GM18867 (cell line): ENCODE measurements around the gene LDHAL6B.

ENCODE experiments used
- ATAC-seq: cut with Tn5 transposase; IDR thresholded peaks from one replicate; pipeline ENCODE4 v1.9.1; 2021; ENCODE audit warnings: mild to moderate bottlenecking, moderate library complexity; ENCODE audit not compliant: unreplicated experiment

LDHAL6B gene

DNA sequence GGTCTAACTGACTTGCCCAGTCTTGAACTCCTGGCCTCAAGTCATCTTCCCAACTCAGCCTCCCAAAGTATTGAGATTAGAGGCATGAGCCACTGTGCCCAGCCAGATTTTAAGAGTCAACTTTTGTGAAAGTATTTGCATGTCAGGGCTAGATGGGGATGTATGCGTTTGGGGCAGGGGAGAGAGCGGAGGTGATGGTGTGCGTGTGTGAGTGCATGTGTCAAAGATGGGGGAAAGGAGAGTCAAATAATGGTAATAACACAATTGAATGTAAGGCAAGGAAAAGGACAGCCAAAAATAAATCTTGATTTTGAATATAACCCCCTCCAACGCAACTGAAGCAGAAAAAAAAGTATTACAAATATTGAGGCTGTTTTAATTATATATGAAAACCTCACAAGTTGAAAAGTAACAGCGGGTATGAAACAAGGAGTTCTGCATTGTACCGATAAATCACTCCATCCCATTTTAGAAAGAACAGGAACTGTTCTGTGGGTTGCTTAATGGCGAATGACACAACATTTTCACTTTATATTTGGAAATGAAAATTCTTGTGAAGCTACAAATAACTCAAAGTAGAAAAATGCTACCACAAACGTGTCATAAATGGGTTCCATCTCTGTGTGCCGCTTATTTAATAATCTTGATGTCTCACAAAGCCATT is 29.9 kb upstream of the LDHAL6B start:
- ATAC-seq, result no peak

- no peak for ATAC-seq
Observed at GRCh38 chr15:59177317-59177660, 29.4 kb upstream of the LDHAL6B start.

- ATAC-seq, result no peak
Observed at GRCh38 chr15:59178151-59178695, 28.4 kb upstream of the LDHAL6B start.

DNA sequence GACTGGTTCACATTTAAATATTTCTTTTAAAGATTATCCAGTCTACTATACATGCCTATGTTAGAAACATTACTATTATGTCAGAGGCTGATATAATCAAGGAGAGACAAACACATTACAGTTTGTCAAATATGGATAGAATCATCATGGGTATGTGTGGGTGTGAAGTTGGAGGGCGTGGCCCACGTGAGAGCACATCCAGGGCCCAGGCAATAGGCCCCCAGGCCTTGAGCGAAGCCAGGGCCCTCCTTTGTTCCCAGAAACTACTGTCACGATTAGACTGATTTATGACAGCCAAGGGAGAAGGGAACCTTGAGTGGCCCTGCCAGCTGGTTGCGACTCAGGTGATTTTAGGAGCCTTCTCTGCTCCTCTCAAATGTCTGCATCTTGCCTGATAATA is 26.9 kb upstream of the LDHAL6B start:
- ATAC-seq, result no peak

DNA sequence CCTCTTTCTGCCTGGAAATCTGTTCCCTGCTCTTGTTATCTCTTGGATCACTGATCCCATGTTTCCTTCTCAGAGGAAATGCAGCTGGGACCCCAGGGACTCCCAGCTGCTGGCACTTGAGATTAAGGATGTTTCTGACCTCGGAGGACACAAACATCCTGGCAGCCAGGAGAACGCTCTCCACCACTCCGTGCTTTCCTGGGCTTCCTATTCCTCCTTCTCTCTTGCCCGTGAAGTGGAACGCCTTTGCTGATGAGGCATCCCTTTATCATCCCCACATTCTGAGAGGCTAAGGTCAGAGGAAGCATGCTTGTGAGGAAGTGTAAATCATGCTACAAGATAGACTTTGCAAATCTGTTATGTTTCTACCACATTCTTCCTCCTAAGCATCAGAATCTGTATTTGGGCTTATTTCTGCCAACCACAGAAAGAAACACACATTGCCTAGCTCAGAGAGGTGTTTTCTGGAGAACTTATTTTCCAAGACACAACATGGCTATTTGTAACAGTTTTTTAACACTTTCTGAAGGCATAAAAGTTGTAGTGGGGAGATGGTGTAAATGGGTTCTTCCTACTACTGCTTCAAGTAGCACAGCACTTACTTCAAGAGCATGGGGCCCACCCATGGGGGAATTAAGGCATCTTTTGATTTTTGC is 25.6 kb upstream of the LDHAL6B start:
- ATAC-seq, result no peak

DNA sequence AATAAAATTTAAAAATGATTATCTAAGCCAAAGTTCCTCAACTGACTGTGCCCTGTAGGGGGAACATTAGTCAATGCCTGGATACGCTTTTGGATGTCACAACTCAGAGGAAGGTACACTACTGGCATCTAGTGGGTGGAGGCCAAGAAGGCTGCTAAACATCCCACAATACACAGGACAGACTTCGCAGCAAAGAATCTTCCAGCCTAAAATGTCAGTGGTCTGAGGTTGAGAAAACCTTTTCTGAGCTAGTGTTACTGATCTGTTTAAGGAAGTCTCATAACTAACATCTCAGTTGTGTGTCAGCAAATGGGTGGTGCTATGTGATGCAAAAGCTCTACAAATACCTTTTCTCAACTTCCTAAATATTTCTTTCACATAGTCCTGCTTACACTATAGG is 20.9 kb upstream of the LDHAL6B start:
- no peak for ATAC-seq

- no peak for ATAC-seq
Observed at GRCh38 chr15:59186501-59186900, 20.1 kb upstream of the LDHAL6B start.

DNA sequence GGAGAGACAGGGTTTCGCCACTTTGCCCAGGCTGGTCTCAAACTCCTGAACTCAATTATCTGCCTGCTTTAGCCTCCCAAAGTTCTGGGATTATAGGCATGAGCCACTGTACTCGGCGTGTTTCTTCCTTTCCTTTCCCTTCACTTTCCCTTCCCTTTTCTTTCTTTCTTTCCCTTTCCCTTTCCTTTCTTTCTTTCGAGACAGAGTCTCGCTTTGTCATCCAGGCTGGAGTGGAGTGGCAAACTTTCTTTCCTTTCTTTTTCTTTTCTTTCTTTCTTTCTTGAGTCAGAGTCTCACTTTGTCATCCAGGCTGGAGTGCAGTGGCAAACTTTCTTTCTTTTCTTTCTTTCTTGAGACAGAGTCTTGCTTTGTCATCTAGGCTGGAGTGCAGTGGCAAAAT is 17.4 kb upstream of the LDHAL6B start:
- no peak for ATAC-seq

GRCh38 chr15:59190291-59190690 is 16.4 kb upstream of the LDHAL6B start:
- no peak for ATAC-seq

GRCh38 chr15:59191855-59192237 is 14.8 kb upstream of the LDHAL6B start:
- ATAC-seq, result no peak

GRCh38 chr15:59194639-59195325 is 11.9 kb upstream of the LDHAL6B start:
- no peak for ATAC-seq

- no peak for ATAC-seq
Observed at GRCh38 chr15:59196416-59196815, 10.2 kb upstream of the LDHAL6B start.

DNA sequence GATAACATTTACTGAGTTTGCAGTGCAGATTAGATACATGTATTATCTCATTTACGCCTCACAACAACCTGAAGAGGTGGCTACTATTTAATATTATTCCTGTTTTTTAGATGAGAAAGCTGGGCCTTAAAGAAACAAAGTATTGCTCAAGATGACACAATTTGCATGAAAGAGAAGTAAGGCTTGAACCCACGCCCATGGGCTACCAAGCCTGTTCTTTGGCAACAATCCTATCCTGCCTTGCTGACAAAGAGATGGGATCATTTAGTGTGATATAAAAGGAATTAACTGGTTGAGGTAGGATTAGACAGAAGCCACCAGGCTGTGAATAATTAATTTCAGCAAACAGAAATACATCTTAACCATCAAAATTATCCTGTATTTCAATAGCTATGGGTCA is 9.2 kb upstream of the LDHAL6B start:
- no peak for ATAC-seq

- ATAC-seq, result no peak
Observed at GRCh38 chr15:59199626-59200465, 6.8 kb upstream of the LDHAL6B start.

GRCh38 chr15:59200560-59200959 is 6.1 kb upstream of the LDHAL6B start:
- ATAC-seq, result no peak

DNA sequence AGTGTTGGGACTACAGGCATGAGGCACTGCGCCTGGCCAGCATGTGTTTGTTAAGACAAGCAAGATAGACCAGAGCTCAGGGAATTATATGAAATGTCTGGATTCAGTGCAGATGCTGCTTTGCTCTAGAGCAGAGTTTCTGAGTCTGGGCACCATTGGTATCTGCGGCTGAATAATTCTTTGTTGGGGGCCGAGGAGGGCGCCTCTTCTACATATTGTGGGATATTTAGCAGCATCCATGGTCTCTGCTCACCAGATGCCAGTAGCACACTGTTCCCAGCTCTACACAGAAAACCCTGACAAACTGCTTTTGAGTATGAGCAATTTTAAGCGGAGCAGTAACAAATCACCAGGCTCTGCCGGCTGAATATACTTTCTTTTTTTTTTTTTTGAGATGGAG is 3.6 kb upstream of the LDHAL6B start:
- no peak for ATAC-seq

- no peak for ATAC-seq
Observed at GRCh38 chr15:59203657-59204056, 3.0 kb upstream of the LDHAL6B start.

- ATAC-seq, result no peak
Observed at GRCh38 chr15:59205839-59206622, 612 bp upstream of the LDHAL6B start.

GRCh38 chr15:59208613-59209249 is 2.1 kb downstream of the LDHAL6B start:
- ATAC-seq, result no peak

GRCh38 chr15:59210186-59210585 is 3.5 kb downstream of the LDHAL6B start:
- ATAC-seq, result no peak
